GM18870 (cell line): ENCODE results near the gene SCAMP2.
"Not testable (repeated sequence)": the region's sequence is repeated elsewhere in the genome, so short reads cannot be mapped to it uniquely, and the experiment has no call there.

Source experiments
- ATAC-seq: cut with Tn5 transposase; IDR thresholded peaks from one replicate; pipeline ENCODE4 v1.9.1; 2021; ENCODE audit warnings: moderate library complexity; ENCODE audit not compliant: unreplicated experiment

The SCAMP2 gene

DNA sequence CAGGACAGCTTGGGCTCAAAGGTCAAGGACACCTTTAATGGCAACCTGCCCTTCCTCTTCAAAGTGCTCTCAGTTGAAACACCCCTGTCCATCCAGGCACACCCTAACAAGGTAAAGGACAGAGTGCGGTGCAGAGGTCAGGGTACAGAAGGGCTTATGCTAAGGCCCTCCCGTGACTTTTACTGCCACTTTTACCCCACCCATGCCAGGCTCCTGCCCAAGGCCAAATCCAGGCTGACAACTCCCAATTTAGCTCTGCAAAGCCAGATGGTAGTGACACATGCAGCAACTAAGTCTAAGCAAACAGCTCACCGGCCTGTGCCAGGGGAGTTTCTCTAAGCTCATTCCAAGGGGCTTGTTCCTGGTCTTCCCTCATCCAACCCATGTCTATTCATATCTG lies 18.3 kb upstream of the SCAMP2 start:
- ATAC-seq, result no peak

DNA sequence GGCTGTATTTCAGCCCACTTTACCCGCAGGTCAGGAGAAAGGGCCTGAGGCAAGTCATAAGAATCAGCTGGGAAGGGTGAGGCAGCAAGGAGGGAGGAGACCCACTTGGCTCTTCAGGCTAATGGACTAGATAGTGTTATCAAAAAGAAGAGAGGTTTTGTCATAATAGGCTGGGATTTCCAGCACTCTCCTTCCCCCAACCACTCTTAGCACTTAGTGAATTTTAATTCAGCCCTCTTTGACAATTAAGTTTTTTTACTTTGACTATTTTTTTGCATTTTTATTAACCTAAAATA lies 17.4 kb upstream of the SCAMP2 start:
- no peak for ATAC-seq

DNA sequence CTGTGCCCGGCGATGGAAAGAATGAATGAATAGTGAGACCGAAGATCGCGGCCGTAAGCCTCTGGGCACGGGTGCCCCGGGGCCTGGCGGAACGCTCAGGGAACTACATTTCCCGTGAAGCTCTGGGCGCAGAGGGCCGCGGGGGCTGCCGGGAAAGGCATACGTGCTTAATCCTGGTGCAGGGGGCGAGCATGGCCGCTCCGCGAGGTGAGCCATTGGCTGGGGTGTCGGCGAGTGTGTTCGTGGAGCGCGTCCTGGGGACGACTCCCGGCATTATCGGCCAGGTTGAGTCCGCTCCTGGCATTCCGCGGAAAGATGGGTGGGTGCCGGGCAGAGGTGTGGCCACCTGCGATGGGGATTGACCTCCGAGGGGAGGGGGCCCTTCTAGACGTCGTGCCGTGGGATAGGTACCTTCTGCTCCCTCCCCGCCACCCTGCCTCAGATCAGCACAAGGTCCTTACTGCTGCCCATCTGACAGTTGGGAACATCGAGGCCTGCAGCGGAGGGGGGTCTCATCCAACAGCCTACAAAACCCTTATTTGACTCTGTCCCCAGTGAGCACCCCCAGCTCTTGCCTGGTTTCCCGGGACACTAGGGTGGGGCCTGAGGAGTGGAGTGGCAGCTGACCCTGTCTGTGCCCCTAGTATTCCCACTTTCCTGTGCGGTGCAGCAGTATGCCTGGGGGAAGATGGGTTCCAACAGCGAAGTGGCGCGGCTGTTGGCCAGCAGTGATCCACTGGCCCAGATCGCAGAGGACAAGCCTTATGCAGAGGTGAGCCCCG lies 16.9 kb upstream of the SCAMP2 start, which contains the start of gene MPI:
TSS of gene MPI (plus strand) at position 160 of the 782 bp plus-strand sequence. CDS start at position 192, 32 bp downstream.
- ATAC-seq, result peak; percentile 68

DNA sequence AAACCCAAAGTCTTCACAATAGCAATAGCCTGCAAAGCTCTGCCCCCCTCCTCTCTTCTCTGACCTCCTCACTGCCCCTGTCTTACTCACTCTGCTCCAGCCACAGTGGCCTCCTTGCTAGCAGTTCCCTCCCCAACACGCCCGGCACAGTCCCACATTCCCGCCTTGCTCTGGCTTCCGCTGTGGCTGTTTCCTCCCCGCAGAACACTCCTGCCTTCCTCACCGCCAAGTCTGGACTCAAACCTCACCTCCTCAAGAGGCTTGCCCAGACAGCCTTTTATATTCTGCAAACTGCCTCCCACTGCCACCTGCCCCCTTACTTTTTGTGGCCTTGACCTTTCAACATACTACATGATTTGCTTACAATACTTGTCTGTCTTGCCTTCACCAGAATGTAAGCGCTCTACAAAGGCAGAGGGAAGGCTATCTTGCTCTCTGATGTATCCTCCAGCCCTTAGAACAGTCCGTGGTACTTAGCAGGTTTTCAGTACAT lies 16.3 kb upstream of the SCAMP2 start:
- ATAC-seq, result peak; percentile 33

DNA sequence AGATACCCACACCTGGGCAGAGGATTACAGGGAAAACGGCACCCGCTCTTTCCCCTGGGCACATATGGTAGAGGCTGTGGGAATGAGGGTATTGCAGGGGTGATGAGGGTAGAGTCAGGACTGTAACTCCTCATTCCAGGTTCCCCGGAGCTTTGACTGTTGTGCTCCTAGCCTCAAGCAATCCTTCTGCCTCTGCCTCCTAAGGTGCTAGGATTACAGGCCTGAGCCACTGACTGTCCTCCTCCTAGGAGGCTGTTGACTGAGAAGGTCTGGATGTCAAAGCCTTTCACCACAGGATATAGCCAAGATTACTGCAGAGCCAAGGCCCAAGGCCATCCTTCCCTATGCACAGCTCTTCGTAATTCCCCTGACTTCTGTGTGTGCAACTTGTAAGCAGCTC lies 15.6 kb upstream of the SCAMP2 start:
- no peak for ATAC-seq

DNA sequence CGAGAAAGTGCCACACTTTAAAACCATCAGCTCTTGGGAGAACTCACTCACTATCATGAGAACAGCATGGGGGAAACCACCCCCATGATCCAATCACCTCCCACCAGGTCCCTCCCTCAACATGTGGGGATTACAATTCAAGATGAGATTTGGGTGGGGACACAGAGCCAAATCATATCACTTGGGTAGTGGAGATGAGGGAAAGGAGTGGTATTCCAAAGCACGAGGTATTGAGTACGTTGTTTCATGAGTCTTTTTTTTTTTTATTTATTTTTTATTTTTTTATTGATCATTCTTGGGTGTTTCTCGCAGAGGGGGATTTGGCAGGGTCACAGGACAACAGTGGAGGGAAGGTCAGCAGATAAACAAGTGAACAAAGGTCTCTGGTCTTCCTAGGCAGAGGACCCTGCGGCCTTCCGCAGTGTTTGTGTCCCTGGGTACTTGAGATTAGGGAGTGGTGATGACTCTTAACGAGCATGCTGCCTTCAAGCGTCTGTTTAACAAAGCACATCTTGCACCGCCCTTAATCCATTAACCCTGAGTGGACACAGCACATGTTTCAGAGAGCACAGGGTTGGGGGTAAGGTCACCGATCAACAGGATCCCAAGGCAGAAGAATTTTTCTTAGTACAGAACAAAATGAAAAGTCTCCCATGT lies 14.5 kb upstream of the SCAMP2 start:
- not testable (repeated sequence) for ATAC-seq

DNA sequence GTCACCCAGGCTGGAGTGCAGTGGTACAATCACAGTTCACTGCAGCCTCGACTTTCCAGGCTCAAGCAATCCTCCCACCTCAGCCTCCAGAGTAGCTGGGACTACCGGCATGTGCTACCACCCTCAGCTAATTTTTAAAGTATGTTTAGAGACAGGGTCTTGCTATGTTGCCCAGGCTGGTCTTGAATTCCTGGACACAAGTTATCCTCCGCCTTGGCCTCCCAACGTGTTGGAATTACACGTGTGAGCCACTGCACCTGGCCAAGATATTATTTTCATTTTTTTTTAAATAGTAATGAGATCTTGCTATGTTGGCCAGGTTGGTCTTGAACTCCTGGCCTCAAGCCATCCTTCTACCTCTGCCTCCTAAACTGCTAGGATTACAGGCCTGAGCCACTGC lies 12.3 kb upstream of the SCAMP2 start:
- ATAC-seq, result no peak

DNA sequence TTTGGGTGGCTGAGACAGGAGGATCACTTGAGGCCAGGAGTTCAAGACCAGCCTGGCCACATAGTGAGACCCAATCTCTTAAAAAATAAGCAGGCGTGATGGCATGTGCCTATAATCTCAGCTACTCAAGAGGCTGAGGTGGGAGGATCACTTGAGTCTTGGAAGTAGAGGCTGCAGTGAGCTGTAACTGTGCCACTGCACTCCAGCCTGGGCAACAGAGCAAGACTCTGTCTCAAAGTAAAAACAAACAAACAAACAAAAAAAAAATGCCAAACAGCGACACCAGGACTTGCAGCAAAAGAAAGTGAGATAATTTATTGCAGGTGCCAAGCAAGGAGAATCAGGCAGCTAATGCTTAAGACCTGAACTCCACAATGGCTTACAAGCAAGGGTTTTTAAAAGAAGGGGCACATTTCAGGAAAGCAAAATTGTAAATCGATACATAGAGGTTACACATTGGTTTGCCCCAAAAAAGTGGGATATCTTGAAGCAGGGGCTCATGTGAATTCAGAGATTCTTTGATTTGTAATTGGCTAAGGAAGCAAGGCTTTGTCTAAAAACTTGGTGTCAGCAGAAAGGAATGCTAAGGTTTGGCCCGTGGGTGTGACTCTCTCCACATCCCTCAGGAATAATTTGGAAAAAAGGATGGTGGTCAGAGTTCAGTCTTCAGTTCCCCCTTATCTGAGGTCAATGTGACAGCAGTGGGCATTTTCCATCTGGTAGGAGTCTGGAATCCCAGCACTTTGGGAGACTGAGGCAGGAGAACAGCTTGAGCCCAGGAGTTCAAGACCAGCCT lies 11.5 kb upstream of the SCAMP2 start:
- no peak for ATAC-seq

DNA sequence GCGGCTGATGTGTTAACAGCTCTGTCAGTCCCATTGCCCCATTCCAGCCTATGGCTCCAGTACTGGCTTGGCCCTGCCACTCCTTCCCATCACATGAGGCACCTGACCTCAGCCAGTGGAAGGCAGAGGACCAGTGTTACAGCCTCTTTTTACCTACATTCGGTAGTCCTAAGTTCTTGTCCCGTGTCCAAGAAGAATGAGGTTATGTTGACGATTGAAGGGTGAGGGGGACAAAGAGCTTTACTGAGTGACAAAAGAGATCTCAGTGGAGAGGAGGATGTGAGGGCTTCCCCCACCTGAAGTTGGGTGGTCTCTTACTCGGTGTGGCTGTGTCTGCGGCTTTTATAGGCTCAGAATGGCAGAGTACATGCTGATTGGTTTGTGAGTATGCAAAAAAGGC lies 9.4 kb upstream of the SCAMP2 start:
- ATAC-seq, result no peak

DNA sequence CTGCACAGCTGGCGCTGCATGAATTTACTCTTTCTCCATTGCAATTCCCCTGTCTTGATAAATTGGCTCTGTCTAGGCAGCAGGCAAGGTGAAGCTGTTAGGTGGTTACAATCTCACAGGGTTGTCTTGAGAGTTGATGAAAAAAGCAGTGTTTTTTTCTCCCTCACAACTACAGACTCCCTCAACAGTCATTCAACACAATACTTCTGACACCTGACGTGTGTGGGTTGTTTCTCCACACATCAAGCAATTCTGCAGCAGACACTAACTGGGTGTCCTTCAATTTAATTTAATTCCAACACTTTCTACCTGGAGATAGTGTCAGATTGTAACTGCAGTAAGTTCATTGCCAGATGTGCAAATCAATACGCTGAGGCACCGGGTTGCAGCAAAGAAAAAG lies 5.1 kb upstream of the SCAMP2 start:
- ATAC-seq, result no peak

DNA sequence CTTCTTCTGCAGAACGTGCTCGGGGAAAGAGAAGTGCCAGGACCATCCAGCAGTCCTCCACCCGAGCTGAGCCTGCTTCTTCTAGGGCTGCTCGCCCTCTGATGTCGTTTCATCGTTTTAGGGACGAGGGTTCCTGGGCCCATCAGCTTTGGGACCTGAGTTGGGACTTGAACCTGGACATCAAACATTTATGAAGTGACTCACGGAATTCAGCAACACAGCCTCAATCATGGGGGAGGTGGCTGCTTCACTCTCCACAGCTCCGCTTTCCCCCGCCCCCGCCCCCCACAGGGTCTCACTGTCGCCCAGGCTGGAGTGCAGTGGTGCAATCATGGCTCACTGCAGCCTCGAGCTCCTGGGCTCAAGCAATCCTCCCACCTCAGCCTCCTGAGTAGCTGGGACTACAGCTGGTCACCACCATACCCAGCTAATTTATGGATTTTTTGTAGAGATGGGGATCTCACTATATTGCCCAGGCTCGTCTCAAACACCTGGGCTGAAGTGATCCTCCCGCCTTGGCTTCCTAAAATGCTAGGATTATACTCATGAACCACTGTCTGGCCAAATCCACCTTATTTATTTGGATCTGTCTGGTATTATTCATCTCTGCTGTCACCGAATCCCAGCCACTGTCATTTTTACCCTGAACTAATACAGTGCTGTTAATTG lies 725 bp upstream of the SCAMP2 start:
- ATAC-seq, result no peak

DNA sequence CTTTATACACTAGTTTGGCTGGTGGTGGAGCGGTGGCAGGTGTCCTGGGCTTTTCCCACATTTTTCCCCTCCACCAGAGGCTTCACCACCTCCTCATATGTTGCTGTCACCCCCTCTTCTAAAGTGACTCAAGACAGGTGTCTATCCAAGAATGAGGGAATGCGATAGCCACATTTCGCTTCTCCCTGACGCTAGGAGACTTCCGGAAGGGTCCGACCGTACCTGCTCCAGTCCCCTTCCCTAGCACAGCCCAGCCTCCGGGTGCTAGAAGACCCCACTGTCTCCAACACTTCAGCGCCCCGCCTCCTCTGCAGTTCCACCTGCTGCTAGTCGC lies 496 bp downstream of the SCAMP2 start:
- ATAC-seq, result no peak

DNA sequence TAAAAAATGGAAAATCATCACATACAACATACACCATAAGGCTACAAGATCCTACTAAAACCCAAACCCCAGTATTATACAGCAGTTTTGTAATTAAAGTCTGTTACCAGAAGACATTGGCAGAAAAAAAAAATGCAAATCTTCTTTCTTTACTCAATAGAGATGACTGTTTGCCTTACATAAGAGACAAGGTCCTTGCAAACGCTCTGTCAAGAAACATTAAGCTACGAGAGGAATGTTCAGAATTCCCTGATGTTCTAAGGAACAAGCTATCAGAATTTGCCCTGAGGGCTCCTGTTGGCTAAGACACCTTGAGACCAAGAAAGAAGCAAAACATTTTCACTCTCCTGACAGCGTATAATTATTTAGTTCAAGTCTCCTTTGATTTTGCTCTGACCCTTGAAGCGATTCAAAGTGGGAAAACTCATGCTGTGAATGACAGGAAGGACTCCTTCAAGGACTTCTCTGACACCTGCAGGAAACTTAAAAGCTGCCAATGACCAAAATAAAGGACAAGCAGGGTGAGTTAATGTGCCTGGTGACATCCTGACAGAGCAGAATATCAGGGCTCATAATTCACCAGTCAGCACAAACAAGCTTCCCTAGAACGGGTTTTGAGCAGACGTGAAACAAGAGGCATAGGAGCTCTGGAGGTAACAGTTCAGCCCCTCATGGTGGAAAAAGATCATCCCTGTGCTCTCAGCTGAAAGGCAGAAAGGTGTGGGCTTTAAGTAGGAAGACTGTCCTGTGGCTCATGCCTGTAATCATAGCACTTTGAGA lies 2.5 kb downstream of the SCAMP2 start:
- peak; percentile 1 for ATAC-seq

DNA sequence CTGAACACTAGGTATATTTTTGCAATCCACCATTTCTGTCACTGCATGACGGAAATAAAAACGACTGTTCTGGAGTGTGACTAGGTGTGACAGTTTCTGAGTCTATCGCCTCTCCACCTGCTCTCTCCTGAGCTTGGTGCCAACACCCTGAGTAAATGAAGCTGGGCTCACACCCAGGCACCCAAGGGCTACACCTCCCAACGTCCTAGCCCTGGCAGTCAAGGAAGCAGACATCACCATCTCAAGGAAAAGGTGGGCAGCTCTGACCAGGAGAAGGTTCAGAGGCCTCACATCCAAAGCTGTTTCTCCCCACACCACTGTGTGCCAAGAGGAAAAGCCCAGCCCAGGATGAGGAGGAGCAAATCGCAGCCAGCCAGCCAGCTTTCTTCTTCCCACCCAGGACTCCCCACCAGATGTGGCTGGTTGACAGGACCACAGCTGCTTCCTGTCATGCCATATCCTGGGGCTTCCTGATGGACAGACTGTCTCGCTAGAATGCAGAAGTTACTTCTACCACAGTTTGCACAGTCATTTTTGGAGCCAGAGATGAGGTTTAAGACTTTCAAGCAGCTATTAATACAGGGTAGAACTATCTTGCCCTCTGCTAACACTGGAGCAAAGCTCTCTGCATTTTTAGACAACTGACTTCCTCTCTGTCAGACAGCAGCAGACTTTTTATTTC lies 3.3 kb downstream of the SCAMP2 start:
- ATAC-seq, result peak; percentile 50

DNA sequence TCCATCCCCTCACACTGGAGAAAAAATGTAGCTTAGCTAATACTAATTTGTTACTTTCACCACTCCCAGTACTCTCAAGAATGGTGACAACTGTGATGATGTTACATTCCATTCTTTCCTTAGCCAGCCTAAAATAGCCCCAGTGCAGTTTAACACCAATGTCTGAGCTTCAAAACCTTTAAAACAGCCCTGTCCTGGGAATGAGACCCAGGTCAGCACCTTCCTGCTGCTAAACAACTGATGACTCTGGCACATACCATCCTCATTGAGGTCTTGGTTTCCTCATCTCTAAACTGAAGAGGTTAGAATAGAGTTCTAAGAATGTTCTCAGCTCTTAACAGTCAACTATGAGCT lies 3.8 kb downstream of the SCAMP2 start:
- ATAC-seq, result no peak

DNA sequence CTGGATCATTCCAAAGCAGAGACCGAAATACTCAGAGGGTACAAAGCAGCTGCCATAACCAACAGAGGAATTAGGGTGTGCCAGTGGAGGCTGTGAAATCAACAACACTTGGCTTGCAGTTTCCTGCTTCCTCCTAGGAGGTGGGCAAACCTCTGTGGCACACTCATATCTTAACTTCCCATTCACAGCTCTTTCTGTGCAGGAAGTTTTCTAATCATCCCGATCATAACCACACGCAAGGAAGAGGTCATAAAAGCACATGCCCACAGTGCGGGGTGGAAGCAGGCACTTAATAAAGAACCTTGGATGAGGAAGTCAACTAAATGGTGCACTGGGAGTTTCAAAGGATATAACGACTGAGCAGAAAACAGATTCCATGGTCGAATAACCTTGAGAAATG lies 5.1 kb downstream of the SCAMP2 start:
- no peak for ATAC-seq

DNA sequence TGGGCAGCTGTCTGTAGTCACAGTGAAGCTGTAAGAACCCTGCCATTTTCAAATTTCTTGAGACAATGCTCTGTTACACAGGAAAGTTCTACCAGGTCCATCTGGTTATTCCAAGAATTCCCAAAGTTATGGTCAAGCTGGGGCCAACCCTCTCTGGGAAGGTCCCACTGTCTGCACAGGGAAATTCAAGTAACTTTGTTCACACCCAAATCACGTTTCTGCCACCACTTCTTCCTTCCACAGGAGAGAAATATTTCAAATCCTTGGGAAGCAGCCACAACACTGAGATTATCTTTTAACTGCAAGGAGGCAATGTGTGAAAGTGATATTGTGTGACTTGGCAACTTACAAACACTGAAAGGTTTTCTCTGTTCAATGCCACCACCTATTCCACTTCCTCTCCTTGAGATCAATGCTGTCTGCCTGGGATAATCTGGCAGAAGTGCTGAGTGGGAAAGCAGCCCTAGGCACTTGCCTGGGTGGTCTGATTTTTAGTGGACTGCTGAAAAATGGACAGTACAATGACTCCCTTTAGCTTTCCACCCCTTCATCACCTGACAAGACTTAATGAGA lies 5.6 kb downstream of the SCAMP2 start:
- no peak for ATAC-seq

DNA sequence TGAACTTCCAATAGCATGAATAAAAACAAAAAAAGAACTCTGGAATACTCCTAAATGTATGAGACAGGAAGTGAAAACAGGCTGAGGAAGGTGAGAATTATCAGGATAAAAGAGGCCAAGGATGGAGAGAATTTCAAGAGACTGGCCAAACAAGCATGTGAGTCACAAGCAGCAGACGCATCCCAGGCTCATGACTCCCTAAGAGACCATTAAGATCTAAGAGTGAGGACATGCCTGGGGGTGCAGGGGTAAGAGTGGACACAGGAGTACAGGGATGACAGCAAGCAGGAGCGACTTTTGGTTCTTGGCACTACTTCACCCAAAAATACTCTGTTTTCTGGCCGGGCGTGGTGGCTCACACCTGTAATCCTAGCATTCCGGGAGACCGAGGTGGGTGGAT lies 7.1 kb downstream of the SCAMP2 start:
- no peak for ATAC-seq

DNA sequence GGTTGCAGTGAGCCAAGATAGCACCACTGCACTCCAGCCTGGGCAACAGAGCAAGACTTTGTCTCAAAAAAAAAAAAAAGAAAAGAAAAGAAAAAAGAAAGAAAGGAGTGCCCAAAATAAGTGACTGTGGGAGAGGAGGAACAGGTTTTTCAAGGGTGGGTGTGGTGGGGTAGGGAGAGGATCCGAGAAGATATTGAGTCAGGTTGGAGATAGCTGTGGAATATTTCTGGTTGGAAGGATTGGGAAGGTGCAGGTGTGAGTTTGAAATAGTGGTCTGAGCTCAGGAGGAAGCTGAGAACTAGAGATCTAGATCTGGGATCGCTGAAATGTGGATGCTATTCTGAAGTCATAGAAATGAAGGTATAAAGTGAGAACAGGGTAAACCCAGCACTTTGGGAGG lies 7.8 kb downstream of the SCAMP2 start:
- no peak for ATAC-seq

DNA sequence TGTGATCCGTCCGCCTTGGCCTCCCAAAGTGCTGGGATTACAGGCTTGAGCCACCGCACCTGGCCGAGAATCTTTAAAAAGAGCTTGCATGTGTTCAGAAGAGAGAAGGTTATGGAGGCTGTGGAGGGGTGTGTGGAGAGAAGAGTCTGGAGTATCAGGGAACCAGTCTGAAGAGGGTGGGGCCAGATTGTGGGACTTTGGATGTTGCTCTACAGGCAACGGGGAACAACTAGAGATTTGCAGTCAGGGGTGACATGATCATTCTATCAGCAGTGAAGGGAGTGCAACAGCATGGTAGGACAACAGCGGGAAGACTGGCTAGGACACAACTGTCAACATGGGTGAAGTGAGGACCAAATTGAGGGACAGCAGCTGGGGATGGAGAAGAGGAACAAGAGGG lies 8.9 kb downstream of the SCAMP2 start:
- no peak for ATAC-seq
